ENCODE data around the gene KIAA0232.
"Not testable (repeated sequence)": the region's sequence is repeated elsewhere in the genome, so short reads cannot be mapped to it uniquely, and the experiment has no call there.

KIAA0232 gene

GRCh38 chr4:6908432-6909112, 126.0 kb downstream of the KIAA0232 start:
- DNase-seq = no peak

DNA sequence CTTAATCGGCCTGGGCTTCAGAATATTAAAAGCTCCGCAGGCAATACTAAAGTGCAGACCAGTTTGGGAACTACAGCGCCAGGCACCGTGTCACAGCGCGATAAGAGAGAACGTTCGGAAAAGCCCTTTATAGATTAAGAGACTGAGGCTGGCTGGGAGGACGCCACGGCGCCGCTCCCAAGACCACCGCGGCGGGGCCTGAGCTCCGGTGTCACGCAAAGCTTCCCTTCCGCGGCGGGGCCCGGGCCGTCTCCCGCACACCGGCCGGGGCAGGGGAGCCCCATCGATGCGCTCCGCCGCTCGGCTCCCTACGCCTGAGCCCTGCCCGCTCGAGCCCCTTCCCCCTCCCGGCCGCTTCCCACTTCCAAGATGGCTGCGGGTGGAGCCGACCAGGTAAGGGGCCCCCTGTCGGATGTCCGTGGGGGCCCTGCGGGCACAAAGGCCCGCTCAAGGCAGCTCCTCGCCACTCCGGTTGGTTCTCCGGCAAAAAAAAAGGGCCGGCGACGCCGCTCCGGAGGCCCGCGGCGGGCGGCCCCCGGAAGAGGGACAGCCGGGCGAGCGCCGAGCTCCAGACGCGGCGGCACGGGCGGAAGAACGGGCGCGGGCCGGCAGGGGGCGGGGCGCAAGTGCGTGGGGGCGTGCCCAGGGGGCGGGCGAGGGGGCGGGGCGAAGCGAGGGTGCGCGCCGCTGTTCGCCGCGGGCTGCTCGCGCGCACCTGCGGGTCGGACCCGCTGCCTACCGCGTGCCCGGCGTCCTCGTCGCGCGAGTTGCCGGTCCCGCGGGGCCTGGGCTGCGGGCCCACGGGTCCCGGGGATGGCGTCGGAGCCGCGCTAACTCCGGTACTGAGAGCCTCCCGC, 126.8 kb downstream of the KIAA0232 start, which contains the start of gene TBC1D14:
TBC1D14 (plus strand) TSS at position 714 of the 857 bp plus-strand sequence. CDS start 13,564 bp downstream, outside the sequence.
- no peak for DNase-seq

DNA sequence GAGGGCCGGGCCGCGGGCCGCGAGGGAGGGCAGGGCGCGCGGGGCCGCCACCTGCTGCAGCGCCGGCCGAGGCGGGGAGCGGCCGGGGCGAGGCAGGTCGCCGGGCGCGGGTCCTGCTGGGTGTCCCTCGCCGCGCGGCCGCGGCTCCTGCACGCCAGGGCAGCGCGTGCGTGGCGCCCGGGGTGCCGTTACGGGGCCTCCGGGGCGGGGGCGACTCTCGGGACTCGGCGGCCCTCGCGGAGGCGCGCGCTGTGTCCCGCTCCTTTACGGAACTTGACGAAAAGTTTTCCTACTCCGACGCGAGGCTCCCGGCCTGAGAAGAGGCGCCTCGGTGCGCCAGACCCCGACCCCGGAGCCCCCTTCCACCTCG, 127.4 kb downstream of the KIAA0232 start:
- DNase-seq = no peak

DNA sequence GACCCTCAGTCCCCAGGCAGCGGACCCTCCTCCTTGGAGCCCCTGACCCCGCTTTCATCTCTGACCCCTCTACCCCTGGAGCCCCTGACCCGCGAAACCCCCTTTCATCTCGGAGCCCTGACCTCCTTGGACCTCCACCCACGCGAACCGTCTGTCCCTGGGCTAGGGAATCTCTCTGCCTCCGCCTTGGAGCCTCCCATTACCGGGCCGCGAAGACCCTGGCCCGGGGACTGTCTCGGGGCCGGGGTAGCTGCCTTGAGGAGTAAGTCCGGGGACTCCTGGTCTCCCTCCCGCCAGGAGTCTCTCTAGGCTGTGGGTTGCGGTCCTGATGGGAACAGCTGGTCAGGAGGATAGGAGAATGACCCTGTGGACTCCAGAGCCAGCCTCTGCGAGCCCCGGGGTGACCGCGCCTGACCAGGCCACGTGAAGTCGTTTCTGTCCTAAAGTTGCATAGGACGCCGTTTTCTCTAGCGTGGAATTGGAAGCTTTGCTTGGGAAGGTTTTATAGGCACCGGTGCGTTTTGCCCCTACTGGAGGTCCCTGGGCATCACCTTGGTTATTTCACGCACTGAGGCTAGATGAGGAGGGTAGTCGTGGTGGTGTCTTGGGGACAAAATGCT, 127.9 kb downstream of the KIAA0232 start:
- DNase-seq = no peak

- DNase-seq = no peak
Measured at GRCh38 chr4:6910960-6911874, 128.7 kb downstream of the KIAA0232 start.

- not testable (repeated sequence) for DNase-seq
Measured at GRCh38 chr4:6911917-6912316, 129.4 kb downstream of the KIAA0232 start.

DNA sequence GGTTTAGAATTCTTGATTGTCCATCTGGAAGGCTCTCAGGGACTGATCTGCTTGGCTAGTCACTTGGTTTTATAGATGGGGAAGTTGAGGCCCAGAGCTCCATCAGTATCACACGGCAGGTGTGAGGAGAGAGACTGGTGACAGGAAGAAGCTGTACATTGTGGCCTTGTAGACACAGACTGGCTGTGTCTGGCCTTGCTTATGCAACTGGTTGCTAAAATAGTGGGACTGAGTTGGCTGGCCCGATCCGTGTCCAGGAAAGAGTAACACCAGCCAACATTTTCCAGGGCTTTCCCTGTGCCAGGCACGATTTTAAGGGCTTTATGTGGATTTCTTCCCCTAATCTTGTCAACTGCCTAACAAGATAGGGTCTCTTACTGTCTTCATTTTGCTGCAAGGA, 129.9 kb downstream of the KIAA0232 start:
- DNase-seq = no peak

DNA sequence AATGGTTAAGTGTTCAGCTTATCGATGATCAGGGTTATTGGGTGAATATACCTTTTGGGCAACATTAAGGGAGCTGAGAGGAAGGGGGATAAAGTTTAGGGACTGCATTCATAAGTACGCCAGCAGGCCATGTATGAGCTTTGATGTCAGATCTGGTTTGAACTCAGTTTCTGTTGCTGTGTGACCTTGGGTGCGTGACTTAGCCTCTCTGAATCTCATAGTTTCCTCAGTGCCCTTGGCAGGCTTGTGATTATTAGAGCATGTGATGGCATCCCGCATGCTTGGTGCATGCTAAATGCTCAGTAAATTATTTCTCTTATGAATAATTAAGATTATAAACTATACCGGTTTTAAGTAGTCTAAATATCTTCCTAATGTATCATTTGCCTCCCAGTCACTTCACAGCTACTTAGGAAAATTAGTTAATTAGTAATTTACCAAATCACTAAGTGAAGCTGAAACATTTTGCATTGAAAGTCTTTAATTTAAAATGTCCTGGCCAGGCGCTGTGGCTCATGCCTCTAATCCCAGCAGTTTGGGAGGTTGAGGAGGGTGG, 130.9 kb downstream of the KIAA0232 start:
- DNase-seq = no peak

DNA sequence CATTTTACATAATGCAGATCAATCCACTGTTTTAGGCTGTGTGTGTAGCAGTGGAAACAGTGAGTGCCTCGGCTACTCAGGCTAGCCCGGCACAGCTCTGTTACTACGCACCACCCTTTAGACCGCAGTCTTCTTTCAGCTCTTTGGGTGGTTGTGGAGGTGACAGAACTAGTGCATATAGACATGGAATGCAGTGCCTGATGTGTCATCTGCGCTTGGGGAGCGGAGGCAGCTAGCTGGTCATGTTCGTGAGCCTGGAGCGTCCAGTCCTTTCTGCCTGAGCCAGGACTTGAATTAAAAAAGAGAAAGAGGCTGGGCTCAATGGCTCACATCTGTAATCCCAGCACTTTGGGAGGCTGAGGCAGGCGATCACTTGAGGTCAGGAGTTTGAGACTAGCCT, 131.9 kb downstream of the KIAA0232 start:
- DNase-seq = no peak

DNA sequence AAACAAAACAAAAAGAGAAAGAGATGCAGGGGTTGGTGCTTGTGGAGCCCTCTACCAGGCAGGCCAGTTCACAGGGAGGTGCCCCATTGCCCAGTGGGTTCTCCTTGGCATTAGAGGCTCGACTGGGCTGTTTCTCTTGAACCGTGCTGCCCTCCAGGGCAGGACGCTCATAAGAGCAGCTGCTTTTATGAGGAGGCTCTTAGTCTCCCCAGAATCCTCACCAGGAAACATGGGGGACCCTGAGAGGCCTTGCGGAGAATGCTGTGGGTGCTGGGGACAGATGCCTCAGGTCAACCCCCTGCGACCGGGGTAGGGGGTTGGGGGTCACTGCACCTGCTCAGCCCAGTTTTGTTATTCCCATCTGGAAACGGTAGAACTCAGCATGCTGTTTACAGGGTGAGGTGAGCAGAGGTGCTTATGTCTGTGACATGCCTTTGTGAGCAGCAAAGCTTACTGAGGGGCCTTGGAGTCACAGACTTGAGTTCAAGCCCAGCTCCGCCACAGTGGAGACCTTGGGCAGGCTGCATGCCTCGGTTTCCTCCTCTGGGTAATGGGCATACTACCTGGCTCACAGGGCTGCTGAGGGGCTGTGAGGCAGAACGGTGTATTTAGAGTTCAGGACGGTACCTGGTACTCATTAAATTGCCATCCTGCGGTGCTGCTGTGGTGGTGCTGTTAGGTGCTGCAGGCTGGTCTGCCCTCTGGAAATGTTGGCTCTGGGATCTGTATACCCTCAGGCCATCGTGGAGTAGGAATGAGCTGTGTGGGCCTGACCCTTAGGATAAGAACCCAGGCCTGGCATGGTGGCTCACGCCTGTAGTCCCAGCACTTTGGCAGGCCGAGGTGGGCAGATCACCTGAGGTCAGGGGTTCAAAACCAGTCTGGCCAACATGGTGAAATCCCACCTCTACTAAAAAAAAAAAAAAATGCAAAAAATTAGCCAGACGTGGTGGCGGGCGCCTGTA, 132.8 kb downstream of the KIAA0232 start:
- DNase-seq = no peak

- DNase-seq = no peak
Measured at GRCh38 chr4:6916069-6916586, 133.6 kb downstream of the KIAA0232 start.

DNA sequence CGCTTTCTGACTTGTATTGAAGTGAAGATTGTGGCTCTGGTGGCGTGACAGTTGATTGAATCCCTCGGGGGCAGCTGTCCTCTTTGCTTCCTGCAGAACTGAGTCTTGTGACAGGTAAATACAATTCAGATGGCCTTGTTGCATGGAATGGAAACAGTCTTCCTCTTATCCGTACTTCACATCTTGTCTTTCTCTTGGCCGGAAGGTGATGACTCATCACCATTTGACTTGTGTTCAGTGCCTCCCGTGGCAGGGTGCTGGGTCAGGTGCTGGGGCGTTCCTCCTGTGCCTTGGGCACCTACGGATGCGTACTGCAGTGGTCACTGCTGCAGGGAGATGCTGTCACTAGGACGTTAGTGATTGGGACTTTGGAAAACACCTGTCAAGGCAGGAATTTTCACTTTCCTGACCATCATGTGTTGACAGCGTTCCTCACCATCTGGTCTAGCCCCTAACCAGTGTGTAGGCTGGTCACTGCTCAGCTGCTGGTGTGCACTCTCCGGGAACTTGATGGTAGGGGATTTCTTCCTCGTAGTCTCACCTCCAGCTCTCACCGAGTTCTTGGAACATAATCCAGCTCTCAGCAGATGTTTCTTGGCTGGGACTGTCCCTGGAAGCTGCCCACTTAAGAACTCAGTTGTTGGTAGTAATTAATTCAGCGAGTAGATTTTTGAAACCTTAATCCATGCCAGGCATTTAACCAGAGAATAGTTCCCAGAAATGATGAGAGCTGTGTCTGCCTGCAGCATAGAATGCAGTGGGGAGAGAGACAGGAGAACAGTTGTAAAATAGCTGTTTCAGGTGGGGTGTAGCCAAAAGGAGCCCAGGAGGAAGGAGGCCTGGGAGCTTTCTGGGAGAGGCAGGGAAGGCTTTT, 134.3 kb downstream of the KIAA0232 start:
- DNase-seq = no peak

GRCh38 chr4:6917461-6918271, 135.1 kb downstream of the KIAA0232 start:
- peak; percentile 45 for DNase-seq

GRCh38 chr4:6918338-6918737, 135.8 kb downstream of the KIAA0232 start:
- no peak for DNase-seq

DNA sequence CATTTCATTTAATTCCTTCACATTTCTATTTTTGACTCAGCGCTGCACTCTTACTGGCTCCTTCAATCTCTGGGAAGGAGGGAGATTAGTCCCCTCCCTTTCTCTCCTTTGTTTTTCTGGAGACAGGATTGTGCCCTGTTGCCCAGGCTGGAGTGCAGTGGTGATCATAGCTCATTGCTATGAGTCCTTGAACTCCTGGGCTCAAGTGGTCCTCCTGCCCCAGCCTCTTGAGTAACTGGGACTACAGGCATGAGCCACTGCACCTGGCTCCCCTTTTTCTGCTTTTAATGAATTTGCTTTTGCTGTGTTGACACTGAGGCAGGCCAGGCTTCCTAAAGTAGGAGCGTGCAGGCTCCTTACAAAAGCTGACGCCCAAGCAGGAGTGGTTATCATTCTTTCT, 137.6 kb downstream of the KIAA0232 start:
- DNase-seq = no peak

- no peak for DNase-seq
Measured at GRCh38 chr4:6923507-6923906, 141.0 kb downstream of the KIAA0232 start.

GRCh38 chr4:6924361-6924779, 141.8 kb downstream of the KIAA0232 start:
- no peak for DNase-seq

DNA sequence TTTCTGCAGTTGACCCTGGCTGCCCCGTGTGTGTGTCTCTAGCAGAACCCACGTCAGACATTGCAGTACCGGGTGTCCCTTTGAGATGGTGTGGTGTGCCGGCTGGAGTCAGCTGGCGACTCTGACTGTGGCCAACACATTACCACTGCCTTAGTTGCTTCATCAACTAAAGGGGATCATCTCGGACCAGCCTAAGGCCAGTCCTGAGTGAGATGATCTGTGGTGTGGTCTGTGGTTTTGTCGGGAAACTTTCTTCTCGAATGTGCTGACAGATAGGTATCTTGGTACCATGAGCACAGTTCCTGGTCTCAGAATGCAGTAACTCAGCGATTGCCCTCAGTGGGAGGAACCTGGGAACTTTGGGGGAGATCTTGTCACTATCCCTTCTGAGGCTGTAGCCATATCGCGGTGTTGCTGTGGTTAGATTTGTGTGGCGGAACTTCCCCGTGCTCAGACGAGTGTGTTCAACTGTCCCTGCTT, 142.9 kb downstream of the KIAA0232 start:
- DNase-seq = no peak

DNA sequence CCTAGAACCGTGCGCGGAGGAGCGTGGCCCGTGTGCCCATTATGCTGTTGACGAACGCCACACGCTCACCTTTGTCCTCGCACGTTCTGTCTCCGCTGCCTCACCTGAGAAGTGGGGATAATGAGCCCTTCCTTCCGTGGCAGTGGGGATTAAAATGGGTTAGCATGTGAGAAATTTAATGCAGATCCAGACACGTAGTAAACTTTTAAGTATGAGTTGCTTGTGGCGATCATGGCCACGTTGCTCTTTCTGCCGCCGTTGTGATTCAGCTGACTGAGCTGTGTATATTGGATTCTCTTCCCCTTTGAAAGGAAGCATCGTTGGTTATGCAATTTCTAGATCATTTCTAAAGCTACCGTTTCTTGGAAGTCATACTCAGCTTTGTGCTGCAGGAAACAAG, 143.6 kb downstream of the KIAA0232 start:
- no peak for DNase-seq

Data from NCI-H187 treated with DMSO at 0.1 percent for 48 hours (cell line).